Suprapubic skin (tissue), 4 donors: ENCODE measurements around the gene SLC5A11. TPM values are rescaled to one million over a fixed set of nuclear protein-coding genes. Genes with fewer than 3 reads are reported as not detected.
"Not testable (repeated sequence)": the region's sequence is repeated elsewhere in the genome, so short reads cannot be mapped to it uniquely, and the experiment has no call there.

Experiments used
- DNase-seq, 2 donors: peaks; one replicate each; pipeline ENCODE4 v3.0.0-alpha.2; 2019; ENCODE audit warnings: low spot score in 2 of 2
- H3K27ac ChIP-seq: fragments of 200-600 bp; sonication (generic); one replicate; pipeline ENCODE4 v1.5.1; 2019
- H3K27me3 ChIP-seq: fragments of 200-600 bp; sonication (generic); one replicate; pipeline ENCODE4 v1.5.1; 2019
- H3K36me3 ChIP-seq: fragments of 200-600 bp; sonication (generic); one replicate; pipeline ENCODE4 v1.5.1; 2019
- H3K4me1 ChIP-seq: fragments of 200-600 bp; sonication (generic); one replicate; pipeline ENCODE4 v1.5.1; 2019
- H3K4me3 ChIP-seq: fragments of 200-600 bp; sonication (generic); one replicate; pipeline ENCODE4 v1.5.1; 2019; ENCODE audit warnings: mild to moderate bottlenecking
- H3K9me3 ChIP-seq: fragments of 200-600 bp; sonication (generic); one replicate; pipeline ENCODE4 v1.5.1; 2019
- EP300 ChIP-seq: sonication (generic); formaldehyde crosslinking; IDR thresholded peaks from one replicate; pipeline ENCODE4 v1.6.1; 2017; ENCODE audit warnings: antibody characterized with exemption
- POLR2A ChIP-seq, 2 donors: fragments of 450-650 bp; IDR thresholded peaks; one replicate each; pipeline ENCODE4 v1.6.1; 2017; ENCODE audit warnings: antibody characterized with exemption in 2 of 2, mild to moderate bottlenecking in 2 of 2, moderate library complexity in 2 of 2
- POLR2AphosphoS5 ChIP-seq, 3 donors: sonication (generic); formaldehyde crosslinking; IDR thresholded peaks; one replicate each; pipeline ENCODE4 v1.6.1; 2017; ENCODE audit warnings: antibody characterized with exemption in 3 of 3
- WGBS: methylation state at CpG from one replicate; pipeline ENCODE4 v1.1.5; 2018; 5-methylcytosine and 5-hydroxymethylcytosine counted together
- total RNA-seq, 4 donors: library from RNA; depleted of rRNA; stranded (reverse); fragments of >200 nt; gene quantifications; one replicate each; pipeline ENCODE4 v1.1.0, GENCODE V29; 2016
- TF ChIP-seq, protein P1 (sequence below), 2 donors: fragments of 200-600 bp in 1 of 2; fragments of 450-650 bp in 1 of 2; sonication (generic) in 1 of 2; IDR thresholded peaks; one replicate each; pipeline ENCODE4 v1.5.1; 2016 to 2019; ENCODE audit warnings: antibody characterized with exemption in 2 of 2, mild to moderate bottlenecking in 1 of 2, moderate library complexity in 1 of 2

The SLC5A11 gene
- total RNA-seq, 4 donors from 2014 or later = 0.55 to 0.64 TPM; not detected in 2

DNA sequence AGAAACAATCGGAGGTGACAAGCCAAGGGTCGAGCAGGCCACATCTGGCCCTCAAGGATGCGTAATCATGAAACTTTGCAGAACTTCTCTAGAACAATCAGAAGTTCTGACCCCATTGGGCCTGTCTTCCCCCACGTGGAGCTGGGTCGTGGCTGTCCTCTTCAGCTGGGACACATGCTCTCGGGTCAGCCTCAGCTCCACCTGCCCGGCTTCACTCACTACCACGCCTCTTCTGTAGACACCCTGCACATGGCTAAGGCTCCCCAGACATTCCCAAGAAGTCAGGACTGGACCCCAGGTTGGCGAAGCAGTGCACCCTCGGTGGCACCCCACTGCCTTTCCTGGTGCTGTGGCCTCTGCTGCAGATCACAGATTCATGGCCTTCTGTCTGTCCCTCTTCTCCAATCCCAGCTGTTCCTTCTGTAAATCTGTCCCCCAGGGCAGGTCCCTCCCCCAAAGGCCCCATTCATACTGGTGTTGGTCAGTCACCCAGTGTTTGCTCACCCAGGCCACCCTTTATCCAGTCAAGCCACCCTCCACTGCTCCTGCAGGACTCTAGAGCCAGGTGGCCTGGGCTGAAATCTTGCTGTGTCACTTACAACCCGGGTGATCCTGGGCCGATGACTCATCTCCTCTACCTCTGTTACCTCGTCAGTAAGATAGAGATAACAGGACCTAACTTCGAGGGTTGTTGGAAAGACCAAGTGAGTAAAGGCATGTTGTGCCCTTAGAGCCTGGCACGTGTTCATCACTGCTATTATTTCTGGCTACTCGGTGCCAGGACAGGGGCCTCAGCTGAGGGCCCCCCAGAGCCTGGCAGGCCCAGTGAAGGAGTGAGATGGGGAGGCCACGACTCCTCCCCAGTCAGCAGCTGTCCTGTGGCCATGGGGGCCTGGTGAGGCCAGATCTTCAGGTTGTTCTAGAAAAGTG, 1.4 kb upstream of the SLC5A11 start:
- Histone ChIP-seq H3K27me3 (no peaks in the 10 kb centered on the region), H3K27ac (no peak overlapping the region), H3K4me1 (no peaks in the 10 kb centered on the region), H3K36me3 (no peaks in the 10 kb centered on the region), H3K4me3 (no peak overlapping the region), H3K9me3 (no peaks in the 10 kb centered on the region)
- TF ChIP-seq POLR2AphosphoS5 (IDR thresholded peaks at IDR 0.05) = no peak
- TF ChIP-seq, protein P1, sequence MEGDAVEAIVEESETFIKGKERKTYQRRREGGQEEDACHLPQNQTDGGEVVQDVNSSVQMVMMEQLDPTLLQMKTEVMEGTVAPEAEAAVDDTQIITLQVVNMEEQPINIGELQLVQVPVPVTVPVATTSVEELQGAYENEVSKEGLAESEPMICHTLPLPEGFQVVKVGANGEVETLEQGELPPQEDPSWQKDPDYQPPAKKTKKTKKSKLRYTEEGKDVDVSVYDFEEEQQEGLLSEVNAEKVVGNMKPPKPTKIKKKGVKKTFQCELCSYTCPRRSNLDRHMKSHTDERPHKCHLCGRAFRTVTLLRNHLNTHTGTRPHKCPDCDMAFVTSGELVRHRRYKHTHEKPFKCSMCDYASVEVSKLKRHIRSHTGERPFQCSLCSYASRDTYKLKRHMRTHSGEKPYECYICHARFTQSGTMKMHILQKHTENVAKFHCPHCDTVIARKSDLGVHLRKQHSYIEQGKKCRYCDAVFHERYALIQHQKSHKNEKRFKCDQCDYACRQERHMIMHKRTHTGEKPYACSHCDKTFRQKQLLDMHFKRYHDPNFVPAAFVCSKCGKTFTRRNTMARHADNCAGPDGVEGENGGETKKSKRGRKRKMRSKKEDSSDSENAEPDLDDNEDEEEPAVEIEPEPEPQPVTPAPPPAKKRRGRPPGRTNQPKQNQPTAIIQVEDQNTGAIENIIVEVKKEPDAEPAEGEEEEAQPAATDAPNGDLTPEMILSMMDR (IDR thresholded peaks at IDR 0.05) = no peak
- TF ChIP-seq POLR2A (IDR thresholded peaks at IDR 0.05) = no peak
- no peak for TF ChIP-seq EP300
- DNase-seq = no peak
- WGBS = 77% methylated on average over 17 of the region's 17 CpGs

GRCh38 chr16:24845031-24845365, 765 bp upstream of the SLC5A11 start:
- H3K27ac ChIP-seq, H3K36me3 ChIP-seq, DNase-seq, H3K27me3 ChIP-seq, H3K4me1 ChIP-seq, H3K9me3 ChIP-seq, H3K4me3 ChIP-seq: not testable (repeated sequence)
- 97% methylated on average over 2 of the region's 2 CpGs for WGBS

DNA sequence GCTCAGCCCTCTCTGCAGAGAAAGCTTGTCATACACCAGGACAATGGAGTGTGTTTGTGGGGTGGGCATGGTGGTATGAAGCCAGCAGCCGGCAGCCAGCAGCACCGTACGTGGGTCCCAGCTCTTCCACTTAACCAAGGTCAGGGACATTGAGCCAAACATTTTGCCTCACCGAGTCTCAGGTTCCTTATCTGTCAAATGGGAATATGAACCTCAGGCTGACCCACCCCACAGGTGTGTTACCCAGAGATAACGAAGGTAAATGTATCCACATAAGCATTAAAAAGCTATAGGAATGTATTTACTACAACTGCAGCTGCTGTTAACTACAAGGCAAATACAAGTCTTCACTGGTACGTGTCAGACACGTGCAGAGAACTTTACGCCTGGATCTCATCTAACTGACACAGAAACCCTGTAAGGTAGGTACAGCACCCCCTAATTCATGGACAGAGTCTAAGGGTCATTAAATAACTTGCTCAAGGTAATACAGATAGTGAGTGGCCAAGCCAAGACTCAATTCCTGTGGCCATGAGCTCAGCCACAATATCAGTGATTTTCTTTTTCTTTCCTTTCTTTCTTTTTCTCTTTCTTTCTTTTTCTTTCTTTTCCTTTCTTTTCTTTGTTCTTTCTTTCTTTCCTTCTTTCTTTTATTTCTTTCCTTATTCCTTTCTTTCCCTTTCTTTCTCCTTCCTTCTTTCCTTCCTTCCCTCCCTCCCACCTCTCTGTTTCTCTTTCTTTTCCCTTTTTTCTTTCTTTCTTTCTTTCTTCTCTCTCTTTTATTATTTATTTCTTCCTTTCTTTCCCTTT, 990 bp downstream of the SLC5A11 start:
- H3K27me3 ChIP-seq = no peaks in the 10 kb centered on the region
- H3K27ac ChIP-seq = no peak overlapping the region
- H3K36me3 ChIP-seq = no peaks in the 10 kb centered on the region
- no peaks in the 10 kb centered on the region for H3K9me3 ChIP-seq
- H3K4me1 ChIP-seq = no peaks in the 10 kb centered on the region
- 70% methylated on average over 8 of the region's 8 CpGs for WGBS
- no peak for DNase-seq
- no peak overlapping the region for H3K4me3 ChIP-seq
- no peak for TF ChIP-seq POLR2A (IDR thresholded peaks at IDR 0.05)
- TF ChIP-seq POLR2AphosphoS5 (IDR thresholded peaks at IDR 0.05) = no peak
- no peak for TF ChIP-seq EP300
- TF ChIP-seq, protein P1 (IDR thresholded peaks at IDR 0.05) = no peak

GRCh38 chr16:24847358-24847664, 1.5 kb downstream of the SLC5A11 start:
- H3K27ac ChIP-seq = no peak overlapping the region
- H3K27me3 ChIP-seq = no peaks in the 10 kb centered on the region
- no peaks in the 10 kb centered on the region for H3K9me3 ChIP-seq
- TF ChIP-seq POLR2A (IDR thresholded peaks at IDR 0.05) (no peak), POLR2AphosphoS5 (IDR thresholded peaks at IDR 0.05) (no peak), EP300 (no peak)
- TF ChIP-seq, protein P1 (IDR thresholded peaks at IDR 0.05) = no peak
- no peak overlapping the region for H3K4me3 ChIP-seq
- 93% methylated on average over 3 of the region's 3 CpGs for WGBS
- H3K36me3 ChIP-seq = no peaks in the 10 kb centered on the region
- DNase-seq = no peak
- H3K4me1 ChIP-seq = no peaks in the 10 kb centered on the region

DNA sequence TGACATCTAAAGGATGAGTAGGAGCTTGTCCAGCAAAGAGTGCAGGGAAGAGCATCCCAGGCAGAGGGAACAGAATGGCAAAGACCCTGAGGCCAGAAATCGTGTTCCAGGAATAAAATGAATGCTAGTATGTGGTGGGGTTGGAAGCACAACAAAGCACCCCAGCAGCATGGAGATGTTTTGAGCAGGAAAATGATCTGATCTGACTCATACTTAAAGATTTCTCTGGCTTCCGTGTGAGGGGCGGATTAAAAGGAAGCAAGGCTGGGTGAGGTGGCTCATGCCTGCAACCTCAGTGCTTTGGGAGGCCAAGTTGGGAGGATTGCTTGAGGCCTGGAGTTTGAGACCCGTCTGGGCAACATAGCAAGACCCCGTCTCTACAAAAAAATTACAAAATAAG, 2.3 kb downstream of the SLC5A11 start:
- TF ChIP-seq POLR2A (IDR thresholded peaks at IDR 0.05) = no peak
- TF ChIP-seq, protein P1 (IDR thresholded peaks at IDR 0.05) = no peak
- TF ChIP-seq POLR2AphosphoS5 (IDR thresholded peaks at IDR 0.05) = no peak
- no peak for TF ChIP-seq EP300
- Histone ChIP-seq H3K36me3 (no peaks in the 10 kb centered on the region), H3K27ac (no peak overlapping the region), H3K4me1 (no peaks in the 10 kb centered on the region), H3K27me3 (no peaks in the 10 kb centered on the region), H3K4me3 (no peak overlapping the region), H3K9me3 (no peaks in the 10 kb centered on the region)
- WGBS = 67% methylated on average over 5 of the region's 5 CpGs
- no peak for DNase-seq
